PFSK-1 (cell line): ENCODE results near the gene KIRREL3.

Experiments
- REST ChIP-seq, 2 experiments: IDR thresholded peaks; 2 replicates each; pipeline versions ENCODE4 v1.6.1 to v1.8.0; 2011 to 2012; ENCODE audit warnings: low read depth in 2 of 2, low read length in 2 of 2, control low read depth in 1 of 2, inconsistent platforms in 1 of 2, mild to moderate bottlenecking in 1 of 2, moderate library complexity in 1 of 2; ENCODE audit not compliant: insufficient read depth in 1 of 2
- TAF1 ChIP-seq: IDR thresholded peaks from 2 replicates; pipeline ENCODE4 v1.6.1; 2012; ENCODE audit warnings: low read length, control low read depth, borderline replicate concordance; ENCODE audit not compliant: insufficient read depth

GRCh38 chr11:126824035-126824607, 176.4 kb downstream of the KIRREL3 start:
- TF ChIP-seq REST (IDR thresholded peaks at IDR 0.05; ENCODE audit: insufficient read depth in 1 of 2, low read depth in 2 of 2, low read length in 2 of 2) (no peak), TAF1 (no peak)
